IMR-90 (cell line): ENCODE results near the gene CFAP251. TPM values are rescaled to one million over a fixed set of nuclear protein-coding genes. Genes with fewer than 3 reads are reported as not detected.

ENCODE experiments used
- ATAC-seq: fragments of 200-7000 bp; cut with Tn5 transposase; 2 replicates; pipeline ENCODE4 v1.9.1; 2020; ENCODE audit warnings: low read depth, mild to moderate bottlenecking, moderate library complexity
- BruUV-seq: library from RNA; stranded (reverse); fragments of 400-500 nt; replicated peaks from 2 replicates; lab custom pipeline; 2021; lab: Mats Ljungman, UMichigan
- CTCF ChIA-PET: fragments of 300-600 bp; formaldehyde crosslinking; extraction: SDS; loops from one replicate; lab custom pipeline; 2021; ENCODE audit warnings: antibody characterized with exemption; lab: Yijun Ruan, JAX
- POLR2A ChIA-PET: fragments of 300-600 bp; sonication (Branson Sonifier 250); formaldehyde crosslinking; loops from one replicate; lab custom pipeline; 2022; ENCODE audit warnings: antibody characterized with exemption; ENCODE audit not compliant: unreplicated experiment; lab: Charles Lee
- DNase-seq: peaks from one replicate; pipeline ENCODE4 v3.0.0; 2013
- H2AFZ ChIP-seq: replicated peaks from 2 replicates; pipeline ENCODE3; 2013; ENCODE audit warnings: low read length, mild to moderate bottlenecking; ENCODE audit not compliant: poor library complexity
- H2AK5ac ChIP-seq: 2 replicates; pipeline ENCODE4 v1.6.1; 2013; ENCODE audit warnings: low read depth, low read length, inconsistent platforms
- H2AK9ac ChIP-seq: replicated peaks from 2 replicates; pipeline ENCODE3; 2013; ENCODE audit warnings: mild to moderate bottlenecking, low read depth, low read length, moderate library complexity; ENCODE audit not compliant: poor library complexity
- H2BK120ac ChIP-seq: 2 replicates; pipeline ENCODE4 v1.6.1; 2013; ENCODE audit warnings: low read depth, low read length, inconsistent platforms
- H2BK15ac ChIP-seq: 3 replicates; pipeline ENCODE4 v1.6.1; 2013; ENCODE audit warnings: low read depth, low read length, inconsistent platforms
- H2BK20ac ChIP-seq: 2 replicates; pipeline ENCODE4 v1.6.1; 2013; ENCODE audit warnings: low read depth, mild to moderate bottlenecking, inconsistent platforms, low read length, moderate library complexity
- H2BK5ac ChIP-seq: 2 replicates; pipeline ENCODE4 v1.6.1; 2013; ENCODE audit warnings: mild to moderate bottlenecking, low read depth, low read length, inconsistent platforms; ENCODE audit not compliant: poor library complexity, severe bottlenecking
- H3K14ac ChIP-seq: replicated peaks from 2 replicates; pipeline ENCODE4 v1.6.1; 2013; ENCODE audit warnings: low read depth, low read length, inconsistent platforms
- H3K18ac ChIP-seq: 2 replicates; pipeline ENCODE4 v1.6.1; 2013; ENCODE audit warnings: low read depth, low read length, control low read depth
- H3K23ac ChIP-seq: 2 replicates; pipeline ENCODE4 v1.6.1; 2013; ENCODE audit warnings: low read depth, low read length, inconsistent platforms
- H3K27ac ChIP-seq: 2 replicates; pipeline ENCODE4 v1.5.1; 2013; ENCODE audit warnings: mild to moderate bottlenecking, control low read depth, low read length; ENCODE audit not compliant: insufficient read depth
- H3K27me3 ChIP-seq: 2 replicates; pipeline ENCODE4 v1.6.1; 2013; ENCODE audit warnings: low read length; ENCODE audit not compliant: control insufficient read depth, insufficient read depth
- H3K36me3 ChIP-seq: 2 replicates; pipeline ENCODE4 v1.6.1; 2013; ENCODE audit warnings: low read length, mixed read lengths; ENCODE audit not compliant: control insufficient read depth, insufficient read depth
- H3K4ac ChIP-seq: 2 replicates; pipeline ENCODE4 v1.6.1; 2013; ENCODE audit warnings: low read depth, low read length, inconsistent platforms
- H3K4me1 ChIP-seq: 2 replicates; pipeline ENCODE4 v1.6.1; 2013; ENCODE audit warnings: low read length, mixed read lengths; ENCODE audit not compliant: control insufficient read depth, insufficient read depth
- H3K4me2 ChIP-seq: 2 replicates; pipeline ENCODE4 v1.6.1; 2013; ENCODE audit warnings: low read depth, mild to moderate bottlenecking, control low read depth, low read length, moderate library complexity
- H3K4me3 ChIP-seq: 2 replicates; pipeline ENCODE4 v1.5.1; 2013; ENCODE audit warnings: low read depth, mild to moderate bottlenecking, control low read depth, low read length, moderate library complexity; ENCODE audit not compliant: insufficient read depth
- H3K56ac ChIP-seq: 2 replicates; pipeline ENCODE4 v1.6.1; 2013; ENCODE audit warnings: low read length, inconsistent platforms; ENCODE audit not compliant: insufficient read depth; ENCODE audit errors: extremely low read depth
- H3K79me1 ChIP-seq, 2 experiments: 2 replicates each; pipeline ENCODE4 v1.6.1; 2013; ENCODE audit warnings: low read length in 2 of 2, inconsistent platforms in 1 of 2, low read depth in 1 of 2
- H3K9ac ChIP-seq: 2 replicates; pipeline ENCODE4 v1.6.1; 2013; ENCODE audit warnings: low read depth, low read length, control low read depth
- H3K9me1 ChIP-seq: 2 replicates; pipeline ENCODE4 v1.6.1; 2013; ENCODE audit warnings: low read length, inconsistent platforms; ENCODE audit not compliant: insufficient read depth
- H3K9me3 ChIP-seq: 2 replicates; pipeline ENCODE4 v1.6.1; 2013; ENCODE audit warnings: low read length; ENCODE audit not compliant: control insufficient read depth, insufficient read depth
- H4K20me1 ChIP-seq: 2 replicates; pipeline ENCODE4 v1.6.1; 2013; ENCODE audit warnings: low read length, inconsistent platforms; ENCODE audit not compliant: insufficient read depth
- H4K5ac ChIP-seq: 2 replicates; pipeline ENCODE4 v1.6.1; 2013; ENCODE audit warnings: mild to moderate bottlenecking, low read depth, low read length, control low read depth
- H4K8ac ChIP-seq, 2 experiments: 2 replicates each; pipeline ENCODE4 v1.6.1; 2013; ENCODE audit warnings: low read depth in 2 of 2, low read length in 2 of 2, control low read depth in 1 of 2, inconsistent platforms in 1 of 2
- H4K91ac ChIP-seq: 2 replicates; pipeline ENCODE4 v1.6.1; 2013; ENCODE audit warnings: low read depth, low read length, inconsistent platforms; ENCODE audit not compliant: insufficient read depth
- CEBPB ChIP-seq: IDR thresholded peaks from 2 replicates; pipeline ENCODE4 v1.6.1; 2012; ENCODE audit warnings: low read depth, low read length, improper control_type of control experiment
- MAZ ChIP-seq: IDR thresholded peaks from 2 replicates; pipeline ENCODE4 v1.6.1; 2012; ENCODE audit warnings: low read depth, mild to moderate bottlenecking, low read length, improper control_type of control experiment, moderate library complexity, borderline replicate concordance
- WGBS, 2 experiments: methylation state at CpG; one replicate each; pipeline versions ENCODE4 v1.1.5 to v1.1.7; 2013; ENCODE audit warnings: missing lambda C conversion rate in 2 of 2; ENCODE audit not compliant: insufficient read length in 1 of 2; ENCODE audit errors: extremely low coverage in 2 of 2; 5-methylcytosine and 5-hydroxymethylcytosine counted together
- dilution Hi-C: fragments of 300-500 bp; cut with HindIII; formaldehyde crosslinking; loops from one replicate; pipeline ENCODE4 v1.14.3; 2018; ENCODE audit warnings: low sequenced_read_pairs; ENCODE audit not compliant: unreplicated experiment
- in situ Hi-C: fragments of 300-500 bp; cut with MboI; formaldehyde crosslinking; loops from 3 replicates; pipeline ENCODE4 v1.14.3; 2019; ENCODE audit warnings: low sequenced_read_pairs, inconsistent platforms, mixed read lengths
- intact Hi-C: fragments of 100-400 bp; cut with micrococcal nuclease; formaldehyde crosslinking; loops from 2 replicates; pipeline ENCODE4 v1.10.0; 2022
- polyA plus RNA-seq, 3 experiments: library from polyadenylated mRNA; depleted of rRNA; stranded (reverse); fragments of >200 nt; gene quantifications; 2 replicates each; pipeline ENCODE4 v1.2.3, GENCODE V29; 2012; ENCODE audit warnings: low replicate concordance in 1 of 3
- total RNA-seq: library from RNA; depleted of rRNA; stranded (reverse); fragments of >200 nt; gene quantifications from 2 replicates; pipeline ENCODE4 v1.2.3, GENCODE V29; 2012

The CFAP251 gene
- total and polyA plus RNA-seq, 2 of the 4 experiments (the other 2 are of a cell fraction): 7.8 to 9.1 TPM

- Histone ChIP-seq H4K8ac (peak overlapping the region; percentile 12 to 22; a peak in 1 of 4 replicates), H3K9ac (no peak overlapping the region), H3K27ac (peak overlapping the region; percentile 49), H3K9me1 (peaks cover 13% of the 10 kb centered on the region), H2AFZ (peak overlapping the region; percentile 51), H3K56ac (no peak overlapping the region), H2AK5ac (peak overlapping the region; percentile 65), H4K5ac (no peak overlapping the region), H2BK120ac (peak overlapping the region; percentile 71), H3K23ac (no peak overlapping the region), H3K4me2 (no peak overlapping the region), H2BK15ac (no peak overlapping the region), H3K27me3 (no peaks in the 10 kb centered on the region), H2BK5ac (peak overlapping the region; percentile 70), H2BK20ac (peak overlapping the region; percentile 70), H3K18ac (no peak overlapping the region), H4K91ac (peak overlapping the region; percentile 52; the same call in 1 of the 2 replicates), H3K79me1 (no peaks in the 10 kb centered on the region; a peak in 2 of 4 replicates), H4K20me1 (no peaks in the 10 kb centered on the region), H3K4ac (peak overlapping the region; percentile 58), H2AK9ac (peak overlapping the region; percentile 87), H3K4me3 (no peak overlapping the region), H3K14ac (peak overlapping the region; percentile 45), H3K9me3 (no peaks in the 10 kb centered on the region), H3K4me1 (no peaks in the 10 kb centered on the region), H3K36me3 (peaks cover 8% of the 10 kb centered on the region)
- dilution Hi-C loops: no loop called here
- no peak for TF ChIP-seq MAZ
- peak; percentile 10; the same call in 1 of the 2 replicates for TF ChIP-seq CEBPB
- no TSS peak for BruUV-seq
- ATAC-seq (peak; percentile 57; the same call in 1 of the 2 replicates), DNase-seq (peak; percentile 86)
- in situ Hi-C loops: no loop called here
- CTCF ChIA-PET: no interaction called here
- intact Hi-C loops: no loop called here
- WGBS, 2 experiments: 89% methylated on average over 7 of the region's 15 CpGs; no CpG with 5 or more reads in 1 of the 2 experiments
- POLR2A ChIA-PET: no interaction called here
Measured at GRCh38 chr12:121942145-121942718, 23.8 kb downstream of the CFAP251 start.
